Activated CD8-positive, alpha-beta memory T cell treated with anti-CD3 and anti-CD28 coated beads, Interleukin-2, amount 50 U/mL, for 24 hours (primary cell): ENCODE measurements around the gene SLIT1.
A peak's percentile ranks its signal among the peaks of the same experiment; 100 is the strongest.

Experiments
- DNase-seq: peaks from one replicate; pipeline ENCODE4 v3.0.0-alpha.2; 2020; ENCODE audit errors: extremely low read depth

SLIT1 gene

DNA sequence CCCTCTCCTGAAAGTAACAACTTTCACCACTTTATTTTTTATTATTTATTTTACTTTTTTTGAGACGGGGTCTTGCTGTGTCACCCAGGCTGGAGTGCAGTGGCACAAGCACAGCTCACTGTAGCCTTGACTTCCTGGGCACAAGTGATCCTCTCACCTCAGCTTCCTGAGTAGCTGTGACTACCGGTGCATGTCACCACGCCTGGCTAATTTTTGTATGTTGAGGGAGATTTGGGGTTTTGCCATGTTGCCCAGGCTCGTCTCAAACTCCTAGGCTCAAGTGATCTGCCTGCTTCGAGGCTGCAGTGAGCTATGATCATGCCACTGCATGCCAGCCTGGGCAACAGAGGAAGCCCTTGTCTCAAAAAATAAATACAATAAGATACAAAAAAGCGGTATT is 14.9 kb upstream of the SLIT1 start:
- no peak for DNase-seq

DNA sequence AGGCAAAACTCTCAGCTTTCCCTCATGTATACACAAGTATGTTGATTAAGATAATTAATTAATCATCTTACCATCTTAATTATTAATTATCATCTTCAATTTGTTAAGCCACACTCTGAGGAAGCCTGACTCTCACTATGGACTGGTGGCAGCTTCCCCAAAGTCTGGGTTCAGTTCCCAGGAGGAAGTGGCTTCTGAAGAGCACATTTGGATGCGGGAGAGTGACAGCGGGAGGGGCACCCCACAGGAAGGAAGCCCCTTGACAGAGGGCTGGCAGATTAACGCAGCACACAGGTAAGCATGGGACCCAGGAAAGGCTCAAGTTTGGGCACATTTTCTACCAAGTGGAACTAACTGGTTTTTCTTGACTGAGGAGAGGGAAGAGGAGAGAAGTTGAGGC is 13.4 kb upstream of the SLIT1 start:
- DNase-seq = no peak

DNA sequence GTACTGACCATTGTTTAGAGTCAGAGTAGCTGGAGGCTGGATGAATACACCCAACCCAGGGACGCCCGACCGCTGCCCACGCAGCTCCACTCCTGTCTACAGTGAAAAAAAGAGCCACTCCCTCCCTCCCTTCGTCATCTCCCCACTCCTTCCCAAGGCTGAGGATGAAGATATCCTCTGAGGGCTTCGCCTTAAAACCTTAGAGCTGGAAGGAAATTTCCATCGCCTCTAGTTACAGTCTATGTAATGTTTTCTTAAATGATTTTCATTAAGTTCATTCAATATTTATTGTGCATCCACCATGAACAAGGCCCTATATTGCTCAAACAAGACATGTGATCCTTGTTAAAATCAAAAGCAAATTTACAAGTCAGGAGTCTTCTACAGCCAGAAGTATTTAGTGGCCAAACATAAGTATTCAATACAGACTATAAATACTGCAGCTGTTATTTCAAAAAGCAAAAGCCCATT is 11.3 kb upstream of the SLIT1 start:
- DNase-seq = no peak

DNA sequence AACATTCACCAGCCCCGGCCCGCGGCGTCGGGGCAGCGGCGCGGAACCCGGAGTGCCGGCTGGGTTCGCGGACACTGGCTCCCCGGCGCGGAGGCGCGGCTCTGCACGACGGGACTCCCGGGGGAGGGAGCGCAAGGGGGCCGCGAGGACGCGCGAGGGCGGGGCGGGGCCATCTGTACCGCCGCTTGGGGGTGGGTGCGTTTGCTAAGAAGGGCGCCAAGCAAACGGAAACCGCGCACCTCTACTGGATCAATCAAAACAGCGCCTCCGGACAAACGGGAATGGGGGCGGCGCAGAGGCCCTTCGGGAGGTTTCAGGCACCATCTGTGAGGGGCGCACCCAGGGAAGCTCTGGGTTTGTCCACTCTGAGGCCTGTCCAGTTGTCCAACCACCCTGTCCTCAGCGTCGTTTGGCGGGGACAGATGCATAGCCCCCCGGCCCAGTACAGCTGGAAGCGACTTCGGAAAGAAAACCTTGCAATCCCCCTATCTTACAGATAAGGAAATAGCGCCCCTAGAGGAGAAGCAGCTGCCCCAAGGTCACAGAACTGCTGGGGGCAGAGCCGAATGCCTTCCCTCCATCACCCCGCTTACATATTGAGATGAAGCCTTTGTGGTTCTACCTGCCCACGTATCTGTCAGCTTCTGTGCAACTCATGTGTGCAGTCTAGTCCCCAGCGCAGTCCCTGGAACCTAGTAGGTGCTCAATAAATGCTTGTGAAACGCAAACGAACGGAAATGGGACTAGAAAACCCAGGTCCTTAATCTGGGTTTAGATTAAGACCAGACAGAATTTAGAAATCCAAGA is 10.7 kb upstream of the SLIT1 start:
- peak; percentile 15 for DNase-seq

DNA sequence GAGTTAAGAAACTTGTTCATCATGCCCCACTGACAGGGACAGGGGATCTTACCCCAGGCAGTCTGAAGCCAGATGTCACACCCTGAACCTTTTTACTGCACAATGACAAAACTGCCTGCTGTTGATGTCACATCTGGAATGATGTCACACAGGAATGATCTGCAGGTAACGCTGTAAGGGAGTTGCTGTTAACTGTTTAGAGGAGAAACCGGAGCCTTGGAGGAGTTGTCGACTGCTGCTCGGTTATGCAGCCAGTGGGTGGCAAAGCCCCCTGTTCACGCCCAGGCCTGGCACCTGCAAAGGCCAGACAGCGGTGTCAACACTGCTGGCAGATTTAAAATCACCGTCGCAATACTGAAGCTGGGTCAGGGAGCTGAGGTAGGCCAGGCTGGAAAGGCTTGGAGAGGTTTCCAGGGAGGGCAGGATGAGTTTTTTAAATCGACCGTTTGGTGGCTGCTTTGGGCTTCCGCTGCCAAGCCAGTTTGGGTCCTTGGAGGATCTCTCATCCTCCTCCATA is 10.0 kb upstream of the SLIT1 start:
- no peak for DNase-seq

DNA sequence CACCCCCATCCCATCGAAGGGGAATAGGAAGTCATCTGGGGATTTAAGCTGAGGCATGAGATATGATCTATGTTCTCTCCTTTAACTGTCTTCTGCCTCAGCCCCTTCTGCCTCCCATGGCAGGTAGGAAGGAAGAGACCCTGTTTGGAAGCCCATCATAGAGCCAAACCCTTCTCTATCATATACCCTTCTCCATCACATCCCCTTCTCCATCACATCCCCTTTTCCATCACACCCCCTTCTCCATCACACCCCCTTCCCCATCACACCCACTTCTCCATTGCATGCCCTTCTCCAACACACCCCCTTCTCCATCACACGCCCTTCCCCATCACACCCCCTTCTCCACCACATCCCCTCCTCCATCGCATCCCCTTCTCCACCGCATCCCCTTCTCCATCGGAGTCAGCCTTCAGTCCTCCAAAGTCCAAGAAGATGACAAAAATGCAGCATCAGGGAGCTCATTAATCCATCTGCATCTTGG is 7.2 kb upstream of the SLIT1 start:
- no peak for DNase-seq

DNA sequence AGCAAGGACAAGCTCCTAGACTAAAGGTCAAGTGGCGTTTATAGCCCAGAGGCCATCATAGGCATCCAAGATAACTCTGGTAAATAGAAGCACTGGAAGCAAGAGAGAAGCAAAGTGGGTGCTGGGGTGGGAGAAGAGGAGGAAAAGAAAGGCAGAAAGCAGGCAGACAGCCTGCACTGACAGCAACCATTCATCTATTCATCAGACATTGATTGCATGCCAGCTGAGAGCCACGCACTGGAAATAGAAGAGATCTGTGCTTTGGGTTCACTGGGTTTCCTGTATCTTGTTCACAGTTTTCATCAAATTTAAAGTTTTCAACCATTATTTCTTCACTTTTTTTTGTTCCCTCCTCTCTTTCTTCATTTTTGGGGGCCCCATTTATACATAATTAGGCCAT is 4.7 kb upstream of the SLIT1 start:
- DNase-seq = no peak

DNA sequence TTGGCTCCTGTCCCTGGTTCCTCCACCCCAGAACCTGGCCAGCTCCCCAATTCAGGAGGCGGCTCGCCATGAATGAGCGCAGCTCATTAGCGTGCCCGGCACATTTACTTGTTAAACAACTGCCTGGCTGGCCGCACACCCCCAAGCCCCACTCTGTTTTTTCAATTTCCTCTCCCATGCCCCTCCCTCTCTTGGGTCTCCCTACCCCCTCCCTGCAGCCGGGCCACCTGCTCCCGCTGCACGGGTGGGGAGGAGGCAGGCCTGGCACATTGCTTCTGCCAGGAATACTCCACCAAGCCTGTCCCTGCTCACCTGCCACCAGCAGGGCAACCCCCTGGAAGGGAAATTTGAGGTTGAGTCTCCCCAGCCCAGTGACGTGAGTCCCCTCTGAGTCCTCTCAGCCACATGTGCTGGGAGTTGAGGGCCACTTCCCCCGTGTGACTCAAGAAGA is 2.5 kb upstream of the SLIT1 start:
- no peak for DNase-seq

DNA sequence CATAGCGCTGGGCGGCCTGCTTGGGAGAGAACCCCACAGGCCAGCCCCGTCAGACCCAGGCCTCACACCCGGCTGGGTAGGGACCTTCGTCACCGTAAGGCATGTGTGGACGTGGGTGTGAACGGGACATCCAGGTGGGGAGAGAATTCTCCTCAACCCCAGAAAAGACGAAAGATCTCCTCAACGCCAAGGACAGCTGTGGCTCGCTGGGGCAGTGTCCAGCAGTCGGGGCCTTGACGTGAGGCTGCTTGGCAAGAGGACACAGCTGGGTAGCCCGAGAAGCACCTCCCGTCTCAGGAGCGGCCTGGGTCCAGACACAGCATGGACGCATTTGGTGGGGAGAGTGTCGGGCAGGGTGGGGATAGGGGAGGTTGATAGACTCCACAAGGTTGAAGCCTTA is 1.2 kb upstream of the SLIT1 start:
- DNase-seq = no peak

DNA sequence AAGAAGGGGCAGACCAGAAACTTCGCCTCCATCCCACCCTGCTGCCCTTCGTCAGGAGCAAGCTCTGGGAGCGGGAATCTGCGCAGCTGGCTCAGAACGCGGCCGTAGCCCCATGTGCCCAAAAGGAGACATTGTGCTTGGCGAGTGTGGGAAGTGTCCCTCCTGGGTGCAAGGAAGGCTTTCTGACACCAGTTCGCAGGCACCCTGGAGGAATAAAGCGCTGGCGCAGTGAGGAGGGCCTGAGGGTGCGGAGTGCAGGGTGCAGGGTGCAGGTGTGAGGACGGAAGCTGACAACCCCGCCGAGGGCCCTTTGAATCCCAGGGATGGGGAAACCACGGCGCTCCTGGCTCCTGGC is 811 bp downstream of the SLIT1 start:
- no peak for DNase-seq

DNA sequence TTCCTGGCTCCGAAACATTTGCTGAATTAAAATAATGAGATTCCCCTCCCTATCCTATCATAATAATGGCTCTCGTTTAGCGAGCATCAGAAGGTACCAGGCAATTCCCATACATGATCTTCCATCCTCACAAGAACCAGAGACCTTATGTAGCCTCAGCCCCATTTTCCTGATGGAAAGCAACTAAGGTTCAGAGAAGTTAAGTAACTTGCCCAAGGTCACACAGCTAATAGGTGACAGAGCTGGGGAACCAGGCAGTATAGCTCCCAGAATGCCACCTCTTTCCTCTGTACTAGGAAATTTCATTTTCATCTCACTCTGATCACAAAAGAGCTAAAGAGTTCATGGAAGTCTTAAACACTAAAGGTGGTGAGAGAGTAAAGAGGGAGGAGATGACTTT is 2.4 kb downstream of the SLIT1 start:
- no peak for DNase-seq

DNA sequence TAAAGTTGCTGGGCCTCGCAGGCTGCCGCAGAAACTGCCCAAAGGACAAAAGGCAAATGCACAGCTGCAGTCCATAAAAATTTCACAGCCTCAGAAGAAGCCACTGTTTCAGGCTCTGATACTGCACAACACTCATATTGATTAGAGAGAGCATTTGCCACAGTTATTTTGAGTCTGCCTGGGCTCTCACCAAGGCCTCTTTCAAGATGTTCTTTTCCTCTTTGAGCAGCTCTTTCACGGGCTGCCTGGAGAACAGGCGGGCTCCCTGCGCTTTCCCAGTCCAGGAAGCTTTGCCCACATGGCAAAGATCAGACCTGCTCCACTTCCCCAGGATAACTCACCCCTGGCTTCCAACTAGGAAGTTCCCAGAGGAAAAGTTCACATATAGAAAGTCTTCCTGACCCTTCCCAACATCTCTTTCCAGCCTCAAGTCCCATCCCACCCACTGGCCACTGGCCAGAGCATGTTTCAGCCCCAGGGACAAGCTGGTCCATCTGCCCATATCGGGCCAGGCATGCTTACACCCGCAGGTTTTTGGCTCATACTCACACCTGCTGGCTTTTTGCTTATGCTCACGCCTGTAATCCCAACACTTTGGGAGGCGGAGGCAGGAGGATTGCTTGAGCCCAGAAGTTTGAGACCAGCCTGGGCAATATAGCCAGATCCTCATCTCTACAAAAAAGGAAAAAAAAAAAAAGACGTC is 3.3 kb downstream of the SLIT1 start:
- no peak for DNase-seq

DNA sequence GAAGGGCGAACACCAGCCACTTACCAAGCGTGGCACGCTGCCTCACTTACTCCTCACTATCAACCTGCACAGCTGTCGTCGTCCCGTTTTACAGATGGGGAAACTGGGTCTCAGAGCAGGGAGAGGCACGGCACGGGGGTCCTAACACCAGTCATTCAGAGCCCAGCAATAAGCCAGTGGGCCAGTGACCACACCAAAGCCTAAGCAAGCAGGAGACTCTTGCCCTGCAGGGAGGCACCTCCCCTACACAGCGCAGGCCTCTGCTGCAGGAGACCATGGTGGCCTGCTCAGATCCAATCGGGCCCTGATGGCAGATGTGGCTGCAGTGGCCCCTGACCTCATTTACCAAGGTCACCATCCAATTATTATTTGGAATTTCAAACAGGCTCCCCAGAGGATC is 4.8 kb downstream of the SLIT1 start:
- no peak for DNase-seq

DNA sequence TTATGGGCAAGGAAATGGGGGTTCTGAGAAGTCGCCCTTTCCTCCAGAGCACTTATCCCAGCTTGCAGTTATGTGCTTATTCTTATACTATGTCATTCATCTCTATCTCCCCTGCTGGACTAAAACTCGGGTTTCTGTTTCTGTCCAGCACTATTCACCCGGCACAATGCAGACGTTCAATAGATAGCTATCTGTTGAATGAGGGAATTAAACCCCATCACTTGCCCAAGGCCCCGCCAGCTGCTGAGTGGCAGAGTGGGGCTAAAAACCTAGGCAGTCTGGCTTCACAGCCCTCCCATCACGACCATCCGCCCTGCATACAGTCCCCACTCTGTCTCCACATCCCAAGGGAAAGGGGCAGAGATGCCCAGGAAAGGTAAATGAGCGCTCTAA is 5.4 kb downstream of the SLIT1 start:
- no peak for DNase-seq

DNA sequence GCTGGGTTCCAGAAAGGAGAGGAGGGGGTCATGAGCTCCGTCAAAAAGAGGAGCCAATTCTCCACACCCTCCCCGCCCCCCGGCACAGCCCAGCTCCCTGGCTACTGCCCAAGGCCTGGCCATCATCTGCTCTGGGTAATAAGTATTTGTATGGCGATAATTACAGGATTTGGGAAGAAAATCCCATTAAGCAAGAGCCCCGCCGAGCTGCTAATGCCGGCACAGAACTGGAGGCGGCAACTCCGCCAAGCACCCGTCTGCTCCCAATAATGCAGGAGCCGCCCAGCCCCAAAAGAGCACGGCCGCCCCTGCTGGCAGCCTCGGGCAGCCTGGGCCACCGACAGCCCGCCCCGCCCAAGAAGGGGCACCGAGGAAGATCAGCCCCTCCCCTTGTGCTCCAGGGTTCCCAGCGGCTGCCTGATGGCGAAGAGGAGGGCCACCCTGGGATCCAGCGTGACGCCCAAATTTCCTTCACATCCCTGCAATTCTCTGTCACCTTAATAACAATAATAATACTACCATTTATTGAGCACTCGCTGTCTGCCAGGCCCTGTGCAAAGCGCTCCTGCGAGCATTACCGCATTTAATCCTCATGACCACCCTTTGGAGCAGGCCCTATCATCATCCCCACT is 5.9 kb downstream of the SLIT1 start:
- no peak for DNase-seq

DNA sequence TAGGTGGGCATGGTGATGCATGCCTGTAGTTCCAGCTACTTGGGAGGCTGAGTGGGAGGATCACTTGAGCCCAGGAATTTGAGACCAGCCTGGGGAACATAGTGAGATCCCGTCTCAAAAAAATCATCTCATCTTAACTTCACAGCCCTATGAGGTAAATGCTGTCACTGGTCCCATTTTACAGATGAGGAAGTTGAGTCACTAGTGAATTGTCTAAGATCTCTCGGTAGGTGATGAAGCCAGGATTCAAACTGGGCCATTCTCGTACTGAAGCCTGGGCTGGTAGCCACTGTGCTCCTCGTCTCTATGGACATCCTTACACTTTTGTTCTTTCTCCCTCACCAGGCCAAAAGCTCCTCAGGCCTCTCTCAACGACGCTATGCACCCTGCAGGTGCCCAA is 6.4 kb downstream of the SLIT1 start:
- no peak for DNase-seq

DNA sequence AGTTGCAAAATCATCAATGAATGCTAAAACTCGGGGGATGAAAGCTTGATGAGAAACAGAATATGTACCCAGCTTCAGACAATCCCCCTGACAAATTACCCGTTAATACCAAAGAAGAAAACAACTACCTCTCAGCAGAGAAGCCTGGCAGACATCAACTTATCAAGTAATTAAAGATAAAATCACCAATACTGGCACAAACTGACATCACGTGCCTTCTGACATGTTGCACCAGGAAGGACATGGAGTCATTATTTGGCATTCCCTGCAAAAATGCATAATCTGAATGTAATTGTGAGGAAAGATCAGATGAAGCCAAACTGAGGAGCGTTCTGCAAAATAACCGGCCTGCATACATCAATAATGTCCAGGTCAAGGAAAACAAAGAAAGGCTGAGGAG is 7.7 kb downstream of the SLIT1 start:
- no peak for DNase-seq

DNA sequence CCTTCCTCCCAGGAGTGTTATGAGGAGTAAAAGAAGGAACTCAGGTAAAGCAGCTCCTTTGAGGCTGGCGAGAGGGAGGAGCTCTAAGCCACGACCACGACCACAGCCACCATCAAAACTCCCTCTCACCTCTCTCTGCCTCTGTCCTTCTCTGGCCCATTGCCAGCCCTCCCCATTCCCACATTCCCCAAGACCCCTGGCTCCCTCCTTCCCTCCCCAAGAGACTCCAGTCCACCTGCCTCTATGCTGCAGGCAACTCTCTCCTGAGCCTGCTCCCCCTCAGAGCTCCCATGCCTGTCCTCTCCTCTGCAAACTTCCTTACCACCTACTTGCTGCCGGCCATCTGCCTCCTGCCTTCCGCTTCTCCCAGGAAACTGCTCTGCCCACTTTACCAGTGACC is 9.5 kb downstream of the SLIT1 start:
- DNase-seq = no peak

DNA sequence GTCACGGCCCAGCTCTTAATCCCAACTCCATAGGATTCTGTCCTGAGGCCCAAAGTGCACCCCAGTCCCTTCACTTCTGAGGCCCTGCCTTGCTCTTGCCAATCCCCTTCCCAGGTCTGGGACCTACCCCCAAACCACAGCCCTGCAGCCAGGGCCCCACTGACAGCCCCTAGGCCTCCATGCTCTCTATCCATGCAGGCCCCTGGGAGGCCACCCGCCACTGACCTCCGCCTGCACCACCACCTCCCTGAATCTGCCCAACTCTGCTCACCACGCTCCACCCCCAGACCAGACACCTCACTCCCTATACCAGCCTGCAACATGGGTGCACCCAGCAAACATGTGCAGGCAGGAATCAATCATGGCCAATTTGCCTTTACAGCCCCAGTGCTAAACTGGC is 10.2 kb downstream of the SLIT1 start:
- DNase-seq = no peak

DNA sequence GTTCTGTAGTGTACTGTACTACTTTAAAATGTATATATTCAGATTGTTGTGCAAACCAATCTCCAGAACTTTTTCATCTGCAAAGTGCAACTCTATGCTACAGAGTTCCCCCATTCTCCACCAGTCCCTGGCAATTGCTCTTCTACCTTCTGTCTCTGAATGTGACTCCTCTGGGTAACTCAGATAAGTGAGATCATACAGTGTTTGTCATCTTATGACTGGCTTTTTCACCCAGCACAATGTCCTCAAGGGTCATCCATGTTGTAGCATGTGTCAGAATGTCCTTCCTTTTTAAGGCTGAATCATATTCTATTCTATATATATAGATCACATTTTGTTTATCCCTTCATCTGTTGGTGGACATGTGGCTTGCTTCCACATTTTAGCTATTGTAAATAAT is 10.8 kb downstream of the SLIT1 start:
- DNase-seq = no peak

DNA sequence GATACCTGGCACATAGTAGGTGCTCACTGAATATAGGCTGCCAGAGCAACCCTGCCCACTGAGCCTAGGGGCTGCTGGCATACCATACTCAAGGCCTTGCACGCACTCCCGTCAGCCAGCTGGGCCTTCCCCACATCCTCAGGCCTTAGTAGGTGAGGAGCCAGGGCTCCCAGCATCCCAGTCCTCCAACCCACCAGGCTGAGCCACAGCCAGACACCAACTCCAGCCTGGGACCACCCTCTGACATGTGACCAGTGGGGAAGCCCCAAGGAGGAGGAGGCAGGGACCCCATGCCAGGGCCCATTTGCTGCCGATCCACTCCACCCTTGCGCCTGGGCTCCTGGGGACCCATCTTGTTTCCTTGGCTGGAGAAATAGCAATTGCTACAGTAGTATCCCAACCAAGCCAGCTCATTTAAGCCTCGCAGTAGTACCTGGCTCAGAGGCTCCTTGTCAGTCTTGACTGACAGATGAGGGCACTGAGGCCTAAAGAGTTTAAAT is 11.4 kb downstream of the SLIT1 start:
- no peak for DNase-seq

DNA sequence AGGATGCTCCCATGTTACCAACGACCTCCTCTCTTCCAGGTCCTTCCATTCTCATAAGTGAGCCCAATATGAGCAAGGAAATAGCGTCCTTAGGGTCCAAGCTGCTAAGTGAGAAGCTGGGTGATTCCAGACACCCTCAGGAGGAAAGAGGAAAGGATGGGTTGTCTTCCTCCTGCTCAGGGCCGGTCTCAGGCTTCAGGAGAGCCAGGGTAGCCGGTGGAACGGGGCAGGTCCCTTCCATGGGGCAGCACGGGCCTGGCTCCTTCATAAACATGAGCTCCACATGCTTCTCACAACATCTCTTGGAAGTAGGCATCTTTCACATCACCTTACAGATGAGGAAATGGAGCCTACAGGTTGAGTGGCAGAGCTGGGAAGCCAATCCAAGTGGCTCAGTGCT is 12.7 kb downstream of the SLIT1 start:
- no peak for DNase-seq
